Left ventricle myocardium inferior (tissue), 1 donor: ENCODE data around the gene NKIRAS1. TPM values are rescaled to one million over a fixed set of nuclear protein-coding genes. Genes with fewer than 3 reads are reported as not detected.
"Not testable (repeated sequence)": the region's sequence is repeated elsewhere in the genome, so short reads cannot be mapped to it uniquely, and the experiment has no call there.

Source experiments
- DNase-seq: peaks from one replicate; pipeline ENCODE4 v3.0.0-alpha.2; 2020
- H3K27ac ChIP-seq: fragments of 200-600 bp; replicated peaks from 2 replicates; pipeline ENCODE4 v1.8.0; 2021
- H3K27me3 ChIP-seq: fragments of 200-600 bp; 2 replicates; pipeline ENCODE4 v1.8.0; 2021; ENCODE audit warnings: low read depth
- H3K36me3 ChIP-seq: fragments of 200-600 bp; 2 replicates; pipeline ENCODE4 v1.8.0; 2021
- H3K4me1 ChIP-seq: fragments of 200-600 bp; 2 replicates; pipeline ENCODE4 v1.8.0; 2021
- H3K4me3 ChIP-seq: fragments of 200-600 bp; 2 replicates; pipeline ENCODE4 v1.8.0; 2021; ENCODE audit warnings: mild to moderate bottlenecking, moderate library complexity
- H3K9me3 ChIP-seq: fragments of 200-600 bp; replicated peaks from 2 replicates; pipeline ENCODE4 v1.8.0; 2021
- intact Hi-C: fragments of 100-400 bp; cut with micrococcal nuclease; formaldehyde crosslinking; loops from one replicate; pipeline ENCODE4 v1.11.0; 2022
- total RNA-seq: library from RNA; stranded (reverse); fragmentation: NEBNext Ultra II Directional; extraction: Animal tissue kit (Norgen Biotek cat#: 25700); gene quantifications from one replicate; pipeline ENCODE4 v1.2.1, GENCODE V29; 2021
- TF ChIP-seq, protein P1 (sequence below): fragments of 200-600 bp; IDR thresholded peaks from 2 replicates; pipeline ENCODE4 v1.8.0; 2021; ENCODE audit warnings: antibody characterized with exemption, mild to moderate bottlenecking, borderline replicate concordance
- donor health status: DM: no; HTN: yes; CAD: no; lungs with severe emphysema.

NKIRAS1 gene
- total RNA-seq, 1 donor from 2014 or later: 20.8 TPM

DNA sequence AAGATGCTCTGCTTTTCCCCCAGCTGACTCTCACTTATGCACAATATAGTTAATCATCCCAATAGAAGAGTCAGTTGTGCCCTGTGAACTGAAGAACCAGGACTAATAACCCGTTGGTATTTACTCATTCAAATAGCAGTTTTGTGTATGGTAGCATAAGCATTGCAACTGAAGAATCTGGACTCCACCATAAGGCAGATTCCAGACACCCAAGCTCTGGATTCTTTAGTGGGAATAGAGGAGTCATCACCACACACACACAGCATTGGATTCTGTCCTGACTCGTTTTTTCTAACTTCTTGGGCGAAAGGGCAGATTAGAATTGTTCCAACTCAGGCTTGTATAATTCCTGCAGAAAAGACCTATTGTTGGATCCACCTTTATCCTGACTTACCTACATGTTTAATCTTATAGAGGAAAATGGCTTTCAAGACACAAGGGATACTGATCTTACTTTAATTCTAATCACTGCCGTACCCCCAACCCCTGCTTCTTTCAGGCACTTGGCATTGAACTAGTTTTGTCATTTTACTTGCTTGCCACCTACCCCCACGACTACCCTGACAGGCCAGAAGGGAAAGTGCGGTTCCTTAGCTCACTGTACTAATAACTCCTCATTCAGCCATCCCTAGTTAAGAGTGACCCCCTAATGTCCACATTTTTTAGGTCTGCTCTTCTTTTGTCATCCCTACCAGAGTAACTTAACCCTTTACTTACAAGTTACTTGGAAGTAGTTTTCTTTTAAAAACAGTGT is 42.3 kb downstream of the NKIRAS1 start:
- intact Hi-C loops: no loop called here
- Histone ChIP-seq H3K9me3 (no peaks in the 10 kb centered on the region), H3K27me3 (no peaks in the 10 kb centered on the region), H3K27ac (no peak overlapping the region), H3K4me3 (no peak overlapping the region), H3K4me1 (peaks cover 65% of the 10 kb centered on the region), H3K36me3 (no peaks in the 10 kb centered on the region)
- TF ChIP-seq, protein P1, sequence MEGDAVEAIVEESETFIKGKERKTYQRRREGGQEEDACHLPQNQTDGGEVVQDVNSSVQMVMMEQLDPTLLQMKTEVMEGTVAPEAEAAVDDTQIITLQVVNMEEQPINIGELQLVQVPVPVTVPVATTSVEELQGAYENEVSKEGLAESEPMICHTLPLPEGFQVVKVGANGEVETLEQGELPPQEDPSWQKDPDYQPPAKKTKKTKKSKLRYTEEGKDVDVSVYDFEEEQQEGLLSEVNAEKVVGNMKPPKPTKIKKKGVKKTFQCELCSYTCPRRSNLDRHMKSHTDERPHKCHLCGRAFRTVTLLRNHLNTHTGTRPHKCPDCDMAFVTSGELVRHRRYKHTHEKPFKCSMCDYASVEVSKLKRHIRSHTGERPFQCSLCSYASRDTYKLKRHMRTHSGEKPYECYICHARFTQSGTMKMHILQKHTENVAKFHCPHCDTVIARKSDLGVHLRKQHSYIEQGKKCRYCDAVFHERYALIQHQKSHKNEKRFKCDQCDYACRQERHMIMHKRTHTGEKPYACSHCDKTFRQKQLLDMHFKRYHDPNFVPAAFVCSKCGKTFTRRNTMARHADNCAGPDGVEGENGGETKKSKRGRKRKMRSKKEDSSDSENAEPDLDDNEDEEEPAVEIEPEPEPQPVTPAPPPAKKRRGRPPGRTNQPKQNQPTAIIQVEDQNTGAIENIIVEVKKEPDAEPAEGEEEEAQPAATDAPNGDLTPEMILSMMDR: no peak
- no peak for DNase-seq

DNA sequence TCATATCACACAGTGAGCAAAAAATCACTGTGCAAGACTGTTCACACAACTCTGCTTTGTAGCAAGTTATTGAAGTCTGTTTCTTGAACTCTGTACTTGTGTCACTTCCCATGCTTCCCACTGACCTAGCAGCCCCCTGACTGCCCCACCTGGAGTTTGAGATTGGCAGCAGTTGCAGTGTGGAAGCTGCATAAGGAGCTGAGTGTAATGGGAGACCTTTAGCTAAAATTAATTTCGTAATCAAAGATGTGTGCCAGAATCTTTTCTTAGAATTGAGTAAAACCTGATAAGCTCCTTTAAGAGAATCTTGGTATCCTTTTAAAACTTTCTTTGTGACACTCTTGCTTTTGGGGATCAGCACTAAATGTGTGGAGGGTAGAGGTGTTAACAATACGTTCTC is 42.8 kb downstream of the NKIRAS1 start:
- Histone ChIP-seq H3K36me3 (no peaks in the 10 kb centered on the region), H3K4me3 (no peak overlapping the region), H3K9me3 (no peaks in the 10 kb centered on the region), H3K4me1 (peaks cover 69% of the 10 kb centered on the region), H3K27me3 (no peaks in the 10 kb centered on the region), H3K27ac (no peak overlapping the region)
- no peak for DNase-seq
- intact Hi-C loops: no loop called here
- TF ChIP-seq, protein P1: no peak

- H3K36me3 ChIP-seq: no peaks in the 10 kb centered on the region
- H3K4me3 ChIP-seq: no peak overlapping the region
- TF ChIP-seq, protein P1: no peak
- H3K9me3 ChIP-seq: no peaks in the 10 kb centered on the region
- no peak for DNase-seq
- no peak overlapping the region for H3K27ac ChIP-seq
- intact Hi-C loops: no loop called here
- peaks cover 72% of the 10 kb centered on the region for H3K4me1 ChIP-seq
- no peaks in the 10 kb centered on the region for H3K27me3 ChIP-seq
Measured at GRCh38 chr3:23872330-23872729, 44.5 kb downstream of the NKIRAS1 start.

GRCh38 chr3:23871361-23871760 is 45.4 kb downstream of the NKIRAS1 start:
- DNase-seq, intact Hi-C loops, H3K27ac ChIP-seq, H3K9me3 ChIP-seq, H3K4me3 ChIP-seq, H3K27me3 ChIP-seq, H3K36me3 ChIP-seq: not testable (repeated sequence)
- H3K4me1 ChIP-seq: peaks cover 72% of the 10 kb centered on the region

DNA sequence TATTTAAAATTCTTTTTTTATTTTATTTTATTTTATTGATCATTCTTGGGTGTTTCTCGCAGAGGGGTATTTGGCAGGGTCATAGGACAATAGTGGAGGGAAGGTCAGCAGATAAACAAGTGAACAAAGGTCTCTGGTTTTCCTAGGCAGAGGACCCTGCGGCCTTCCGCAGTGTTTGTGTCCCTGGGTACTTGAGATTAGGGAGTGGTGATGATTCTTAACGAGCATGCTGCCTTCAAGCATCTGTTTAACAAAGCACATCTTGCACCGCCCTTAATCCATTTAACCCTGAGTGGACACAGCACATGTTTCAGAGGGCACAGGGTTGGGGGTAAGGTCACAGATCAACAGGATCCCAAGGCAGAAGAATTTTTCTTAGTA is 46.1 kb downstream of the NKIRAS1 start:
- H3K27me3 ChIP-seq, H3K36me3 ChIP-seq, H3K9me3 ChIP-seq, intact Hi-C loops, H3K4me3 ChIP-seq, DNase-seq: not testable (repeated sequence)
- Histone ChIP-seq H3K27ac (peak overlapping the region; percentile 58), H3K4me1 (peaks cover 72% of the 10 kb centered on the region)

DNA sequence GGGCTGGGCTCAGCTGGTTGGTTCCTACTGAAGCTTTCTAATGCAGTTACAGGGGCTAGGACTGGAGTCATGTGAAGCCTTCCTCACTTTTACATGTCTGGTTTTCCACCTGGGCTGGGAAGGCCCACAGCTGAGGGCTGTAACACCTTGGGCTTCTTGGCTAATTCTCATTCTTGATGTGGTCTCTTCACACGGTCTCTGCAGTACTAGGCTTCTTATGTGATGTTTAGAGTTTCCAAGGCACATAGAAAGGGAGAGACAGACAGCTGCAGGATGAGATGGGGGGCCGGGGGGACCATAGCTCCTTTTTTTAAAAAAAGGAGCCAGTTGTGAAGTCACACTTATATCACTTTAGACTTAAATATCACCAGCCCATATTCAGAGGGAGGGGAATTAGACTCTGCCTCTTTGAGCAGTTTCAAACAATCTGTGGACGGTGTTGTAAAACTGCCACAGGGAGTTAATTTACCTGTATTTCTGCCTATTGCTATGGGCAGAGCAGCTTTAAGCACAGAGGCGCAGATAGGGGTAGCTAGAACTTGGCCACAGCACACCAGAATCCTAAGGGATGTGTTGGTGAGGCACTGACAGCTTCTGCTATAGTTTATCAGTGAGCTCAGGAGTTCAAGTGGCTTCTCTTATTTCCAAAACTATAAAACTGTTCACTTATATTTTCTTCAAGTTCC is 46.7 kb downstream of the NKIRAS1 start:
- no peak for DNase-seq
- Histone ChIP-seq H3K36me3 (no peaks in the 10 kb centered on the region), H3K27ac (peak overlapping the region; percentile 58), H3K27me3 (no peaks in the 10 kb centered on the region), H3K4me1 (peaks cover 73% of the 10 kb centered on the region), H3K9me3 (no peaks in the 10 kb centered on the region), H3K4me3 (no peak overlapping the region)
- TF ChIP-seq, protein P1: no peak
- intact Hi-C loops: no loop called here
